ENCODE data around the gene APOBEC2. TPM values are rescaled to one million over a fixed set of nuclear protein-coding genes. Genes with fewer than 3 reads are reported as not detected.
A peak's percentile ranks its signal among the peaks of the same experiment; 100 is the strongest.

The APOBEC2 gene
- polyA plus RNA-seq, 2 donors: 0.19 TPM; not detected in 1

GRCh38 chr6:41021832-41022231, 31.2 kb upstream of the APOBEC2 start:
- Histone ChIP-seq H3K27me3 (ENCODE audit: control insufficient read depth in 1 of 2, insufficient read depth in 2 of 2, low read length in 2 of 2) (no peaks in the 10 kb centered on the region), H3K36me3 (ENCODE audit: control insufficient read depth in 2 of 2, insufficient read depth in 2 of 2, low read length in 1 of 2) (no peaks in the 10 kb centered on the region), H3K9me3 (ENCODE audit: control insufficient read depth in 2 of 2, insufficient read depth in 1 of 2, low read depth in 1 of 2, low read length in 1 of 2) (peaks cover 0 to 4% of the 10 kb centered on the region in 2 donors), H3K4me3 (ENCODE audit: low read depth in 1 of 2, low read length in 2 of 2) (no peak overlapping the region), H3K4me1 (ENCODE audit: control insufficient read depth in 2 of 2, insufficient read depth in 2 of 2, low read length in 1 of 2) (no peaks in the 10 kb centered on the region), H3K27ac (ENCODE audit: low read depth in 2 of 2, low read length in 1 of 2) (no peak overlapping the region)
- WGBS, 2 donors: 85 to 92% methylated on average over 3 of the region's 3 CpGs

- H3K27me3 ChIP-seq (ENCODE audit: control insufficient read depth in 1 of 2, insufficient read depth in 2 of 2, low read length in 2 of 2): no peaks in the 10 kb centered on the region
- H3K4me1 ChIP-seq (ENCODE audit: control insufficient read depth in 2 of 2, insufficient read depth in 2 of 2, low read length in 1 of 2): no peaks in the 10 kb centered on the region
- H3K9me3 ChIP-seq (ENCODE audit: control insufficient read depth in 2 of 2, insufficient read depth in 1 of 2, low read depth in 1 of 2, low read length in 1 of 2): peaks cover 0 to 4% of the 10 kb centered on the region in 2 donors
- no peak overlapping the region for H3K4me3 ChIP-seq (ENCODE audit: low read depth in 1 of 2, low read length in 2 of 2)
- no peaks in the 10 kb centered on the region for H3K36me3 ChIP-seq (ENCODE audit: control insufficient read depth in 2 of 2, insufficient read depth in 2 of 2, low read length in 1 of 2)
- no peak overlapping the region for H3K27ac ChIP-seq (ENCODE audit: low read depth in 2 of 2, low read length in 1 of 2)
Measured at GRCh38 chr6:41022294-41022693, 30.7 kb upstream of the APOBEC2 start.

GRCh38 chr6:41023114-41023513, 29.9 kb upstream of the APOBEC2 start:
- H3K4me3 ChIP-seq (ENCODE audit: low read depth in 1 of 2, low read length in 2 of 2): no peak overlapping the region
- no peaks in the 10 kb centered on the region for H3K4me1 ChIP-seq (ENCODE audit: control insufficient read depth in 2 of 2, insufficient read depth in 2 of 2, low read length in 1 of 2)
- 92 to 93% methylated on average over 3 of the region's 3 CpGs for WGBS, 2 donors
- no peaks in the 10 kb centered on the region for H3K27me3 ChIP-seq (ENCODE audit: control insufficient read depth in 1 of 2, insufficient read depth in 2 of 2, low read length in 2 of 2)
- H3K9me3 ChIP-seq (ENCODE audit: control insufficient read depth in 2 of 2, insufficient read depth in 1 of 2, low read depth in 1 of 2, low read length in 1 of 2): peaks cover 0 to 4% of the 10 kb centered on the region in 2 donors
- H3K36me3 ChIP-seq (ENCODE audit: control insufficient read depth in 2 of 2, insufficient read depth in 2 of 2, low read length in 1 of 2): no peaks in the 10 kb centered on the region
- H3K27ac ChIP-seq (ENCODE audit: low read depth in 2 of 2, low read length in 1 of 2): no peak overlapping the region

GRCh38 chr6:41025966-41026530, 27.0 kb upstream of the APOBEC2 start:
- WGBS, 2 donors: 73 to 83% methylated on average over 3 of the region's 3 CpGs
- Histone ChIP-seq H3K4me1 (ENCODE audit: control insufficient read depth in 2 of 2, insufficient read depth in 2 of 2, low read length in 1 of 2) (peaks cover 0 to 4% of the 10 kb centered on the region in 2 donors), H3K27me3 (ENCODE audit: control insufficient read depth in 1 of 2, insufficient read depth in 2 of 2, low read length in 2 of 2) (no peaks in the 10 kb centered on the region), H3K9me3 (ENCODE audit: control insufficient read depth in 2 of 2, insufficient read depth in 1 of 2, low read depth in 1 of 2, low read length in 1 of 2) (no peaks in the 10 kb centered on the region), H3K27ac (ENCODE audit: low read depth in 2 of 2, low read length in 1 of 2) (no peak overlapping the region), H3K36me3 (ENCODE audit: control insufficient read depth in 2 of 2, insufficient read depth in 2 of 2, low read length in 1 of 2) (no peaks in the 10 kb centered on the region), H3K4me3 (ENCODE audit: low read depth in 1 of 2, low read length in 2 of 2) (no peak overlapping the region)

- Histone ChIP-seq H3K27me3 (ENCODE audit: control insufficient read depth in 1 of 2, insufficient read depth in 2 of 2, low read length in 2 of 2) (no peaks in the 10 kb centered on the region), H3K27ac (ENCODE audit: low read depth in 2 of 2, low read length in 1 of 2) (no peak overlapping the region), H3K4me1 (ENCODE audit: control insufficient read depth in 2 of 2, insufficient read depth in 2 of 2, low read length in 1 of 2) (peaks cover 0 to 4% of the 10 kb centered on the region in 2 donors), H3K4me3 (ENCODE audit: low read depth in 1 of 2, low read length in 2 of 2) (peak overlapping the region; percentile 30 to 55), H3K9me3 (ENCODE audit: control insufficient read depth in 2 of 2, insufficient read depth in 1 of 2, low read depth in 1 of 2, low read length in 1 of 2) (no peaks in the 10 kb centered on the region), H3K36me3 (ENCODE audit: control insufficient read depth in 2 of 2, insufficient read depth in 2 of 2, low read length in 1 of 2) (no peaks in the 10 kb centered on the region)
- WGBS, 2 donors: 37 to 53% methylated on average over 4 of the region's 4 CpGs
Measured at GRCh38 chr6:41027241-41027640, 25.8 kb upstream of the APOBEC2 start.

- Histone ChIP-seq H3K36me3 (ENCODE audit: control insufficient read depth in 2 of 2, insufficient read depth in 2 of 2, low read length in 1 of 2) (no peaks in the 10 kb centered on the region), H3K27ac (ENCODE audit: low read depth in 2 of 2, low read length in 1 of 2) (peak overlapping the region; percentile 26 to 59), H3K4me1 (ENCODE audit: control insufficient read depth in 2 of 2, insufficient read depth in 2 of 2, low read length in 1 of 2) (peaks cover 0 to 4% of the 10 kb centered on the region in 2 donors), H3K4me3 (ENCODE audit: low read depth in 1 of 2, low read length in 2 of 2) (peak overlapping the region; percentile 30 to 55), H3K9me3 (ENCODE audit: control insufficient read depth in 2 of 2, insufficient read depth in 1 of 2, low read depth in 1 of 2, low read length in 1 of 2) (no peaks in the 10 kb centered on the region), H3K27me3 (ENCODE audit: control insufficient read depth in 1 of 2, insufficient read depth in 2 of 2, low read length in 2 of 2) (no peaks in the 10 kb centered on the region)
- 2 to 8% methylated on average over 45 of the region's 45 CpGs for WGBS, 2 donors
Measured at GRCh38 chr6:41027799-41028560, 25.0 kb upstream of the APOBEC2 start.

GRCh38 chr6:41028561-41029412, 24.2 kb upstream of the APOBEC2 start:
- Histone ChIP-seq H3K9me3 (ENCODE audit: control insufficient read depth in 2 of 2, insufficient read depth in 1 of 2, low read depth in 1 of 2, low read length in 1 of 2) (no peaks in the 10 kb centered on the region), H3K27me3 (ENCODE audit: control insufficient read depth in 1 of 2, insufficient read depth in 2 of 2, low read length in 2 of 2) (no peaks in the 10 kb centered on the region), H3K36me3 (ENCODE audit: control insufficient read depth in 2 of 2, insufficient read depth in 2 of 2, low read length in 1 of 2) (no peaks in the 10 kb centered on the region), H3K4me3 (ENCODE audit: low read depth in 1 of 2, low read length in 2 of 2) (peak overlapping the region; percentile 30 to 55), H3K27ac (ENCODE audit: low read depth in 2 of 2, low read length in 1 of 2) (peak overlapping the region; percentile 26 to 59), H3K4me1 (ENCODE audit: control insufficient read depth in 2 of 2, insufficient read depth in 2 of 2, low read length in 1 of 2) (peaks cover 0 to 4% of the 10 kb centered on the region in 2 donors)
- WGBS, 2 donors: 40 to 46% methylated on average over 12 to 13 of the region's 13 CpGs

- H3K36me3 ChIP-seq (ENCODE audit: control insufficient read depth in 2 of 2, insufficient read depth in 2 of 2, low read length in 1 of 2): no peaks in the 10 kb centered on the region
- peaks cover 5 to 6% of the 10 kb centered on the region in 2 donors for H3K4me1 ChIP-seq (ENCODE audit: control insufficient read depth in 2 of 2, insufficient read depth in 2 of 2, low read length in 1 of 2)
- no peaks in the 10 kb centered on the region for H3K9me3 ChIP-seq (ENCODE audit: control insufficient read depth in 2 of 2, insufficient read depth in 1 of 2, low read depth in 1 of 2, low read length in 1 of 2)
- no peak overlapping the region for H3K27ac ChIP-seq (ENCODE audit: low read depth in 2 of 2, low read length in 1 of 2)
- WGBS, 2 donors: 95 to 96% methylated on average over 15 of the region's 15 CpGs
- H3K4me3 ChIP-seq (ENCODE audit: low read depth in 1 of 2, low read length in 2 of 2): no peak overlapping the region
- no peaks in the 10 kb centered on the region for H3K27me3 ChIP-seq (ENCODE audit: control insufficient read depth in 1 of 2, insufficient read depth in 2 of 2, low read length in 2 of 2)
Measured at GRCh38 chr6:41032830-41033229, 20.2 kb upstream of the APOBEC2 start.

- Histone ChIP-seq H3K4me1 (ENCODE audit: control insufficient read depth in 2 of 2, insufficient read depth in 2 of 2, low read length in 1 of 2) (peaks cover 2 to 5% of the 10 kb centered on the region in 2 donors), H3K36me3 (ENCODE audit: control insufficient read depth in 2 of 2, insufficient read depth in 2 of 2, low read length in 1 of 2) (no peaks in the 10 kb centered on the region), H3K27ac (ENCODE audit: low read depth in 2 of 2, low read length in 1 of 2) (no peak overlapping the region), H3K9me3 (ENCODE audit: control insufficient read depth in 2 of 2, insufficient read depth in 1 of 2, low read depth in 1 of 2, low read length in 1 of 2) (no peaks in the 10 kb centered on the region), H3K4me3 (ENCODE audit: low read depth in 1 of 2, low read length in 2 of 2) (no peak overlapping the region), H3K27me3 (ENCODE audit: control insufficient read depth in 1 of 2, insufficient read depth in 2 of 2, low read length in 2 of 2) (no peaks in the 10 kb centered on the region)
- 84 to 98% methylated on average over 13 of the region's 13 CpGs for WGBS, 2 donors
Measured at GRCh38 chr6:41033776-41034175, 19.2 kb upstream of the APOBEC2 start.
